ENCODE results near the gene CMKLR1. TPM values are rescaled to one million over a fixed set of nuclear protein-coding genes. Genes with fewer than 3 reads are reported as not detected.

The CMKLR1 gene
- total and polyA plus RNA-seq, 2 donors from 2014 or later: 6.1 to 25.7 TPM

GRCh38 chr12:108318472-108319275 is 20.4 kb downstream of the CMKLR1 start:
- TF ChIP-seq CTCF (IDR thresholded peaks at IDR 0.05; ENCODE audit: borderline replicate concordance, extremely low read depth, insufficient read depth): no peak
- no peak overlapping the region for H3K9ac ChIP-seq (ENCODE audit: low read length in 3 of 3)
- no peak overlapping the region for H3K4me3 ChIP-seq (ENCODE audit: low read length in 3 of 3)
- H3K27ac ChIP-seq (ENCODE audit: low read depth in 2 of 2, low read length in 2 of 2): no peak overlapping the region
- no peaks in the 10 kb centered on the region for H3K27me3 ChIP-seq (ENCODE audit: control insufficient read depth, insufficient read depth, low read length)
- intact Hi-C loops (cut with DNase I): no loop called here
- no peaks in the 10 kb centered on the region for H3K9me3 ChIP-seq (ENCODE audit: control insufficient read depth in 2 of 3, insufficient read depth in 1 of 3, low read length in 3 of 3)
- no peak for FAIRE-seq
- no peaks in the 10 kb centered on the region for H3K36me3 ChIP-seq (ENCODE audit: control insufficient read depth in 2 of 3, insufficient read depth in 3 of 3, low read length in 3 of 3)
- H3K4me1 ChIP-seq (ENCODE audit: control insufficient read depth in 2 of 3, insufficient read depth in 2 of 3, low read depth in 1 of 3, low read length in 3 of 3): peaks cover 0 to 4% (median 0%) of the 10 kb centered on the region in 3 donors
- peak in 1 of 5 donors; percentile 12 for DNase-seq

GRCh38 chr12:108317308-108318234 is 21.5 kb downstream of the CMKLR1 start:
- intact Hi-C loops (cut with DNase I): no loop called here
- FAIRE-seq: no peak

More at GRCh38 chr12:108317308-108318234, 21.5 kb downstream of the CMKLR1 start:
- H3K27ac ChIP-seq (ENCODE audit: low read depth in 2 of 2, low read length in 2 of 2): no peak overlapping the region
- H3K27me3 ChIP-seq (ENCODE audit: control insufficient read depth, insufficient read depth, low read length): no peaks in the 10 kb centered on the region
- H3K4me3 ChIP-seq (ENCODE audit: low read length in 3 of 3): no peak overlapping the region
- H3K36me3 ChIP-seq (ENCODE audit: control insufficient read depth in 2 of 3, insufficient read depth in 3 of 3, low read length in 3 of 3): no peaks in the 10 kb centered on the region
- DNase-seq: no peak
- H3K4me1 ChIP-seq (ENCODE audit: control insufficient read depth in 2 of 3, insufficient read depth in 2 of 3, low read depth in 1 of 3, low read length in 3 of 3): peaks cover 0 to 9% (median 0%) of the 10 kb centered on the region in 3 donors
- no peak for TF ChIP-seq CTCF (IDR thresholded peaks at IDR 0.05; ENCODE audit: borderline replicate concordance, extremely low read depth, insufficient read depth)
- H3K9ac ChIP-seq (ENCODE audit: low read length in 3 of 3): no peak overlapping the region
- H3K9me3 ChIP-seq (ENCODE audit: control insufficient read depth in 2 of 3, insufficient read depth in 1 of 3, low read length in 3 of 3): no peaks in the 10 kb centered on the region

All from kidney (tissue), 14 donors.